Measurements from ENCODE around the gene STK17B. TPM values are rescaled to one million over a fixed set of nuclear protein-coding genes. Genes with fewer than 3 reads are reported as not detected.

STK17B gene
- total and polyA plus RNA-seq, 9 of the 15 experiments (the other 6 are each of a cell fraction or from before 2014, with no cell fraction given), result 2.3 to 17.7 (median 8.5) TPM

- no peak for TF ChIP-seq RBM15 (IDR thresholded peaks at IDR 0.05; ENCODE audit: insufficient read depth, low read length)
- TF ChIP-seq RREB1 (CRISPR knock-in tag; IDR thresholded peaks at IDR 0.05), result no peak
- TF ChIP-seq ZNF609 (CRISPR knock-in tag; IDR thresholded peaks at IDR 0.05; ENCODE audit: borderline replicate concordance), result no peak
- TF ChIP-seq ZFX (CRISPR knock-in tag; IDR thresholded peaks at IDR 0.05), result no peak
- no peak for TF ChIP-seq GTF2B (IDR thresholded peaks at IDR 0.05; ENCODE audit: extremely low read depth, insufficient read length)
- TF ChIP-seq SOX6 (IDR thresholded peaks at IDR 0.05), result peak; percentile 41; the same call in 1 of the 2 replicates
- no peak for TF ChIP-seq E2F6 (IDR thresholded peaks at IDR 0.05; ENCODE audit: borderline replicate concordance in 1 of 2, extremely low read depth in 1 of 2, insufficient read depth in 1 of 2, insufficient read length in 1 of 2, low read depth in 1 of 2, low read length in 1 of 2, poor library complexity in 1 of 2, severe bottlenecking in 1 of 2)
- TF ChIP-seq CREB3 (tag; conservative IDR thresholded peaks at IDR 0.05; ENCODE audit: low read depth), result no peak
- peak; percentile 83 for TF ChIP-seq KLF16 (IDR thresholded peaks at IDR 0.05)
- no peak for TF ChIP-seq ZNF696 (CRISPR knock-in tag; conservative IDR thresholded peaks at IDR 0.05)
- TF ChIP-seq RHOXF2B (CRISPR knock-in tag; conservative IDR thresholded peaks at IDR 0.05), result no peak
Measured at GRCh38 chr2:196177124-196177523, 5.7 kb upstream of the STK17B start (continued).
